HG02623 (cell line): ENCODE results near the gene CEP126.

Experiments
- ATAC-seq: cut with Tn5 transposase; IDR thresholded peaks from one replicate; pipeline ENCODE4 v1.9.1; 2021; ENCODE audit warnings: moderate library complexity; ENCODE audit not compliant: unreplicated experiment

The CEP126 gene

GRCh38 chr11:101914738-101915426 is at the start of gene CEP126:
TSS of gene CEP126 (plus strand) at chr11:101915010. CDS start at chr11:101915285, 275 bp downstream.
- ATAC-seq, result peak; percentile 100

GRCh38 chr11:101866619-101867491 is 48.0 kb upstream of the CEP126 start:
- no peak for ATAC-seq

- ATAC-seq, result no peak
Measured at GRCh38 chr11:101867951-101868350, 46.9 kb upstream of the CEP126 start.

- no peak for ATAC-seq
Measured at GRCh38 chr11:101870510-101870909, 44.3 kb upstream of the CEP126 start.

GRCh38 chr11:101872171-101872882 is 42.5 kb upstream of the CEP126 start:
- no peak for ATAC-seq

GRCh38 chr11:101880222-101880621 is 34.6 kb upstream of the CEP126 start:
- no peak for ATAC-seq

- no peak for ATAC-seq
Measured at GRCh38 chr11:101881586-101881985, 33.2 kb upstream of the CEP126 start.

- no peak for ATAC-seq
Measured at GRCh38 chr11:101885631-101886030, 29.2 kb upstream of the CEP126 start.

- ATAC-seq, result no peak
Measured at GRCh38 chr11:101889767-101890166, 25.0 kb upstream of the CEP126 start.

GRCh38 chr11:101894505-101894904 is 20.3 kb upstream of the CEP126 start:
- ATAC-seq, result no peak

GRCh38 chr11:101907815-101908214 is 7.0 kb upstream of the CEP126 start:
- no peak for ATAC-seq

- no peak for ATAC-seq
Measured at GRCh38 chr11:101909087-101909486, 5.7 kb upstream of the CEP126 start.

GRCh38 chr11:101912823-101913284 is 2.0 kb upstream of the CEP126 start:
- no peak for ATAC-seq

GRCh38 chr11:101913656-101914055 is 1.2 kb upstream of the CEP126 start:
- no peak for ATAC-seq

GRCh38 chr11:101914341-101914737 is 471 bp upstream of the CEP126 start:
- no peak for ATAC-seq

- peak; percentile 27 for ATAC-seq
Measured at GRCh38 chr11:101915791-101916291, 1.0 kb downstream of the CEP126 start.

- no peak for ATAC-seq
Measured at GRCh38 chr11:101916422-101916821, 1.6 kb downstream of the CEP126 start, which contains the start of gene ANGPTL5. TSS of gene ANGPTL5 (minus strand) at chr11:101916522. CDS start at chr11:101907909, 8,613 bp downstream.

GRCh38 chr11:101917226-101917625 is 2.4 kb downstream of the CEP126 start:
- no peak for ATAC-seq

- ATAC-seq, result no peak
Measured at GRCh38 chr11:101920992-101921391, 6.2 kb downstream of the CEP126 start.

GRCh38 chr11:101923554-101923953 is 8.7 kb downstream of the CEP126 start:
- ATAC-seq, result no peak

GRCh38 chr11:101929294-101929915 is 14.6 kb downstream of the CEP126 start:
- no peak for ATAC-seq
